Stimulated activated CD8-positive, alpha-beta memory T cell treated with anti-CD3 and anti-CD28 coated beads, Interleukin-7, amount 100 ng/mL, for 48 hours (primary cell): ENCODE results near the gene PDCL3.

Source experiments
- DNase-seq, 2 donors: peaks; one replicate each; pipeline ENCODE4 v3.0.0-alpha.2; 2020; ENCODE audit warnings: low read depth in 1 of 2; ENCODE audit errors: extremely low read depth in 1 of 2

Gene PDCL3

GRCh38 chr2:100562613-100563406, at the start of gene PDCL3:
PDCL3 (plus strand) TSS chr2:100562993; CDS start chr2:100563068, 75 bp downstream.
- peak; percentile 87 to 91 for DNase-seq

GRCh38 chr2:100513650-100514049, 49.1 kb upstream of the PDCL3 start:
- no peak for DNase-seq

GRCh38 chr2:100517556-100517955, 45.2 kb upstream of the PDCL3 start:
- DNase-seq = no peak

- no peak for DNase-seq
Observed at GRCh38 chr2:100518801-100519200, 44.0 kb upstream of the PDCL3 start.

GRCh38 chr2:100520224-100520623, 42.6 kb upstream of the PDCL3 start:
- DNase-seq = no peak

GRCh38 chr2:100522430-100522829, 40.4 kb upstream of the PDCL3 start:
- DNase-seq = no peak

- no peak for DNase-seq
Observed at GRCh38 chr2:100524331-100524730, 38.5 kb upstream of the PDCL3 start.

- no peak for DNase-seq
Observed at GRCh38 chr2:100526868-100527267, 35.9 kb upstream of the PDCL3 start.

- no peak for DNase-seq
Observed at GRCh38 chr2:100527440-100528015, 35.3 kb upstream of the PDCL3 start.

GRCh38 chr2:100529176-100529575, 33.6 kb upstream of the PDCL3 start:
- no peak for DNase-seq

GRCh38 chr2:100529900-100530299, 32.9 kb upstream of the PDCL3 start:
- no peak for DNase-seq

GRCh38 chr2:100535855-100536254, 26.9 kb upstream of the PDCL3 start:
- DNase-seq = no peak

GRCh38 chr2:100537918-100538317, 24.9 kb upstream of the PDCL3 start:
- no peak for DNase-seq

- no peak for DNase-seq
Observed at GRCh38 chr2:100539221-100539620, 23.6 kb upstream of the PDCL3 start.

- no peak for DNase-seq
Observed at GRCh38 chr2:100541404-100541803, 21.4 kb upstream of the PDCL3 start.

GRCh38 chr2:100542418-100542817, 20.4 kb upstream of the PDCL3 start:
- no peak for DNase-seq

GRCh38 chr2:100544911-100545596, 17.7 kb upstream of the PDCL3 start:
- no peak for DNase-seq

- no peak for DNase-seq
Observed at GRCh38 chr2:100546469-100546868, 16.3 kb upstream of the PDCL3 start.

GRCh38 chr2:100548771-100549170, 14.0 kb upstream of the PDCL3 start:
- DNase-seq = no peak

- DNase-seq = no peak
Observed at GRCh38 chr2:100551303-100551702, 11.5 kb upstream of the PDCL3 start.

- DNase-seq = peak in 1 of 2 donors; percentile 25
Observed at GRCh38 chr2:100554798-100555407, 7.9 kb upstream of the PDCL3 start.
